SHP77 treated with DMSO at 0.1 percent for 48 hours (cell line): ENCODE data around the gene EXOSC6.
"Not testable (repeated sequence)": the region's sequence is repeated elsewhere in the genome, so short reads cannot be mapped to it uniquely, and the experiment has no call there.

Experiments used
- DNase-seq: peaks from one replicate; lab custom pipeline; 2025; lab: John Stamatoyannopoulos, UW

Gene EXOSC6

GRCh38 chr16:70251629-70252354 is at the start of gene EXOSC6:
TSS of gene EXOSC6 (minus strand) at chr16:70251940. CDS start at chr16:70251900, 40 bp downstream.
- peak; percentile 87 for DNase-seq

- no peak for DNase-seq
Measured at GRCh38 chr16:70301121-70301520, 49.4 kb upstream of the EXOSC6 start.

DNA sequence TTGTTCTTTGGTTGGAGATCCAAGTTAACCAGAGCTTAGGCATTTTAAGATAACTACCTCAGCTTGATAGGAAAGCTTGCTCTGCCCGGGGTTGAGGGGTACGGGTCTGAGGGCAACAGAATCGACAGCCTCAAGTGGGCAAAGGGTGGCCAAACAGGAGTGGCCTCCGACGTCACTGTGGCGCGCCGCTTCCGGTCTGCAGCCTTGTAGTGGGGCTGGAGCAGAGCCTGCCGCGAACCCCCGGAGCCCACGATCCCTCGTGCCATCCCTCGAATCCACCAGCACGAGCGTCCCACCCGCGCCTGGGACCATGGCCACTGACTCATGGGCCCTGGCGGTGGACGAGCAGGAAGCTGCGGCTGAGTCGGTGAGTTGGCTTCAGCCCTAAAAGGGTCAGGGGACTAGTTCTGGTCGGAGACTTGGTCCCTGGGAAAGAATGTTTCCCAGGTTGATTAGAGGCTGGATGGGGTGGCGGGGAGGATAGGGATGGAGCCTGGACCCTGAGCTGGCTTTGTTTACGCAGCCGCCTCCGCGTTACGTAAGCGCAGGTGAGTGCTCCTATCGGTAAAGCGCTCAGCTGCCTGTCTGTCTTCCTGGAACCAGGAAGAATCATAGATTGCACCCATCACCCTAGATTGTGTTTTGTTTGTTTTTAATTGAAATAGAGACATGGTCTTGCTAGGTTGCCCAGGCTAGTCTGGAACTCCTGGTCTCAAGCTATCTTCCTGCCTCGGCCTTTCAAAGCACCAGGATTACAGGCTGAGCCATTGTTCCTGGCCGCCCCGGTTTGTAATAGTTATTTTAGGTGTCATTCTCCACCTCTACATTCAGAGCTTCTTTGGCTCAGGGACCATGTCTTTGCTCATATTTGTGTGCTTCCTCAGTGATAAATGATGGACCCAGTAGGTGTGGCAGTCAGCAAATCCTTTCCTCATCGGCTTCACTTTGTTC is 47.5 kb upstream of the EXOSC6 start, which contains the start of gene DDX19B:
TSS of gene DDX19B (plus strand) at position 199 of the 951 bp plus-strand sequence. CDS start at position 311, 112 bp downstream.
- DNase-seq = peak; percentile 90

GRCh38 chr16:70295634-70296033 is 43.9 kb upstream of the EXOSC6 start:
- DNase-seq = no peak

DNA sequence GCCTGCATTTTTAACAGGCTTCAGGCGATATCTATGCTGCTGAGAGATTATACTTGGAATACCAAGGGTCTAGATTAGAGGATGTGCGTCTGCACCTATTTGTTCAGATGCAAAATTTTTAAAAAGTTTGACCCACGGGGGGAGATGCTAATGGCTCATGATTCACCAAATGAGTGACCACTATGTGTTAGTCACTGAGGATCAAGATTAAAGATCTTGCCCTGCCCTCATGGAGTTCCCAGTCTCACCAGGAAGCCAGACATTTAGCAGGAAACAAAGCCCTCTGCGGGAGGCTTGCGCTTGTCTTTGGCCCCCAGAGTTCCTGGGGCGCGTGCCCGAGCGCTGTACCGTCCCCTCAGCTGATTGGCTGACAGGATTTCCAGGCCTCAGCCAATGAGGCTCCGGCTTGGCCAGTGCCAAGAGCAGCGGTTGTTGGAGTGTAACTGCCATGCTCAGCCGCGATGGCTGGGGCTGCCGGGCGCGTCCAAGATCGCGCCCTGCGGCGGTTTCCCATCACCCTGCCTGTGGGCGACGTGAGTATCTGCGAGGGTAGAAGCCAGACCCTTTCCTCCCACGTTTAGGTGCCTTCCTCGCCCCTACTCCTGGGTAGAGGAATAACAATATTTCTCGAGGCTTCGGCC is 42.8 kb upstream of the EXOSC6 start:
- no peak for DNase-seq

DNA sequence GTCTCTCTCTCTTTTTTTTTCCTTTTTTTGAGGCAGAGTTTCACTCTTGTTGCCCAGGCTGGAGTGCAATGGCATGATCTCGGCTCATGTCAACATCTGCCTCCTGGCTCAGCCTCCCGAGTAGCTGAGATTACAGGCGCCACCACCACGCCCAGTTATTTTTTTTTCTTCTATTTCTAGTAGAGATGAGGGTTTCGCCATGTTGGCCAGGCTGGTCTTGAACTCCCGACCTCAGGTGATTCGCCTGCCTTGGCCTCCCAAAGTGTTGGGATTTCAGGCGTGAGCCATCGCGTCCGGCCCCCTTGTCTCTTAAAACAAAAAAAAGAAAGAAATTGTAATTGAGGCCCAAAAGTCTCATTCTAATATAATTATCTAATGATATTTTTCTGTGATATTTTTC is 40.4 kb upstream of the EXOSC6 start:
- not testable (repeated sequence) for DNase-seq

DNA sequence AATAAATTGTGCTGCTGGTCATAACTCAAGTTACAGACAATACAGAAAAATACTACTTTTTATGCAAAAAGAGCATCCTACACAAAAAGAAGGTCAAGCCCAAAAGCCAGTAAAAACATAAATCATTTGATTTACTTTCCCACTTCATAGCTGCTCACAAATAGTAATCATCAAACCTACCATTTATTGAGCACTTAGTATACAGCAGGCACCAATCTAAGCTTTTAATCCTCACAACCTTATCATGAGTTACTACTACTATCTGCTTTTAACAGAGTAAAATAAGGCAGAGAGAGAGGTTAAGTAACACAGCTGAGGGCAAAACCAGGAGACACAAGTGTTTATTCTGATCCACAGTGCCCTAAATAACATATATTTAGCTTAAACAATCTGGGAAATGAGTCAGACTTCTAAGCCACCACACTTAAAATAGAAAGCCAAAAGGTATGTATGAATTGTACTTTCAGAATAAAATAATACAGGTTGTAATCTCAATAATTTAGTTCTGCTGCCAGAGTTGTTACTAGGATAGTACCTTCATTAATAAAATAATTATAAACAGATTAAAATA is 39.3 kb upstream of the EXOSC6 start:
- no peak for DNase-seq

DNA sequence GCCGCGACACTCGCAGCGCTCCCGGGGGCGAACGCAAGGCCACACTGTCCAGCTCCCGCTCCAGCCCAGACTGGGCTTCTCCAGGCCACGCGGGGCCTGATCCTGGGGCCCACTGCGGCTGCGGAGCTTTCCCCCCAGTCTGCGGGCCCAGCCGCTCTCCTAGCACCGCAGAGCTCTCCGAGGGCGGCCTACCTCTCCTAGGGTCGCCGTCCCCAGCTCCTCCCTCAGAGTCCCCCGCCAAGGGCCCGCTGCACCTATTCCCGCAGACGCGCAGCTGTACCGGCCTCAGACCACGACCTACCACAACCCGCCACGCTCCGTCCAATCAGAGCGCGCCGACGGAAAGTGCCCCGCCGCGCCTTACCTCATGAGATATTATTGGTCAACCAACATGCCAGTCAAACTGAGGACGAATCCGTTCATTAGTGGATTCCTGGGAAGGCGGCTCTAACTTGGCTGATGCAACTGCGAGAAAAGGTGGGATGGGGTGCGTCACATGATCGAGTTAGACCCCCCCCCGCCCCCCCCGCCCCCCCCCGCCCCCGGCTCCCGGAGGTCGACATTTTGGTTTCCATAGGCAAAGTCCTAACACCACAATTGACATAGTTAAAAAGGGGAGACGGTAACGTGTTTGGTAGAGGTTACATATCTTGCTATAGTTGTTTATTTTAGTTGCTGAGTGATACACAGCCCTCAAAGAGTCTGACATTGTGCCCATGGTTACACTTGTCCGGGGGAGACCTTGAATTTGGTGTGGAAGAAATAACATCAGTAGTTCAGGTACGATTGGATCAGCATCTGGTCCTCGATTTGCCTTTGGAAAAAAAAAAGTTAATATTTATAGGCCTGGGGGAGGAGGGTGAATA is 37.7 kb upstream of the EXOSC6 start, which contains the start of gene AARS1:
TSS of gene AARS1 (minus strand) at position 278 of the 866 bp plus-strand sequence. CDS start 6,743 bp downstream, outside the sequence.
- peak; percentile 100 for DNase-seq

GRCh38 chr16:70287304-70287971 is 35.7 kb upstream of the EXOSC6 start:
- DNase-seq = not testable (repeated sequence)

DNA sequence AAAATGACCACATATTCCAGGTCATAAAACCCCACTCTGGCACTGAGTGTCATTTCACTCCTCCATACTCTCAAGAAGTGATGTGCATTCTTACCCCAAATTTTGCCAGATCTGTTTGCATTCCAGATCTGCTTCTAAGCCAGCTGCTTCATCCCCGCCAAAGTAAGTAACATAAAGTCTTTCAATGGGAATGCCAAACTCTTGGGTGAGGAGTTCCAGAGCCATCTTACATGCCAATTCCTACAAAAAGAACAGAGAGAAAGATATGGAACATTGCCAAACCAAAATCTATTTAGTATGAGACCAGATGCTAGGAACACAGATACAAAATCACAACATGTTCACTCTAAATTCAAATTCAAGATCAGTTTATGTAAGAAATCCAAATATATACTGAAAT is 24.7 kb upstream of the EXOSC6 start:
- no peak for DNase-seq

DNA sequence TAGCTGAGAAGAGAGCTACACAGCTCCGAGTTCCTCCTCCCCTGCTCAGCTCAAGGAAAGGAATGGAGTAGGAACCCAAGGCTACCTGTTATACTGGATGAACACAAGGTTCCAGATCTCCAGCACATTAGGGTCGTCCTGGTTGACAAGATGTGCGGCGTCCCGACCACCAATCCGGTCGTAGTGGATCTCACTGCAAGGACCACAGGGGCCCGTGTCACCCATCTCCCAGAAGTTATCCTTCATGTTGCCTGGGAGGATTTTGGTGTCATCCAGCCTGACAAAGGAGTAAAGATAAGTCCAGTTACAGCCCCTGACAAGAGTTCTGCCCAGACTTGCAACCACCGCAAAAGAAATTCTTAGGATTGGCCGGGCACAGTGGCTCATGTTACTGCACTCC is 20.0 kb upstream of the EXOSC6 start:
- DNase-seq = no peak

DNA sequence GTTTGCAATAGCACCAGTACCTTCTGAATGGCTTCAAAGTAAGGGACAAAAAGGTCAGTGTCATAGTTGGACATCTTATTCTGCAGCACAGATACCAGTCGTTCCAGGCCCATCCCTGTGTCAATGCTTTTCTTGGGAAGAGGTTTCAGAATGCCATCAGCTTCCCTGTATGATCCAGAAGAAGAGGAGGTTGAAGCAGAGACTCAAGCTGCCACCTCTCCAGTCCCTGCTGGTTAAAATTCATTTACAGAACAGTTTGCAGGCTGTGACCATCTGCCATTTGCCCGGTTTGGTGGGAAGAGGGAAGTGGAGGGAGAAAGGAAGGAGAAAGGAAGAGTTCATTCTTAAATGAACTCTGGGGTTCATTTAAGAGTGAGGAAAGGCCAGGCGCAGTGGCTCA is 18.4 kb upstream of the EXOSC6 start:
- DNase-seq = no peak

- no peak for DNase-seq
Measured at GRCh38 chr16:70269471-70269870, 17.7 kb upstream of the EXOSC6 start.

GRCh38 chr16:70267922-70268321 is 16.2 kb upstream of the EXOSC6 start:
- DNase-seq = not testable (repeated sequence)

- DNase-seq = peak; percentile 36
Measured at GRCh38 chr16:70267516-70267915, 15.8 kb upstream of the EXOSC6 start.

GRCh38 chr16:70259903-70260302 is 8.2 kb upstream of the EXOSC6 start:
- DNase-seq = not testable (repeated sequence)

GRCh38 chr16:70258946-70259345 is 7.2 kb upstream of the EXOSC6 start:
- no peak for DNase-seq

GRCh38 chr16:70258065-70258464 is 6.3 kb upstream of the EXOSC6 start:
- no peak for DNase-seq

GRCh38 chr16:70257391-70257790 is 5.7 kb upstream of the EXOSC6 start:
- DNase-seq = no peak

GRCh38 chr16:70255574-70255973 is 3.8 kb upstream of the EXOSC6 start:
- DNase-seq = no peak
